ENCODE measurements around the gene EMC6. TPM values are rescaled to one million over a fixed set of nuclear protein-coding genes. Genes with fewer than 3 reads are reported as not detected.
A peak's percentile ranks its signal among the peaks of the same experiment; 100 is the strongest.

Gene EMC6
- polyA plus RNA-seq, 5 donors = 17.8 to 30.8 (median 20.5) TPM

DNA sequence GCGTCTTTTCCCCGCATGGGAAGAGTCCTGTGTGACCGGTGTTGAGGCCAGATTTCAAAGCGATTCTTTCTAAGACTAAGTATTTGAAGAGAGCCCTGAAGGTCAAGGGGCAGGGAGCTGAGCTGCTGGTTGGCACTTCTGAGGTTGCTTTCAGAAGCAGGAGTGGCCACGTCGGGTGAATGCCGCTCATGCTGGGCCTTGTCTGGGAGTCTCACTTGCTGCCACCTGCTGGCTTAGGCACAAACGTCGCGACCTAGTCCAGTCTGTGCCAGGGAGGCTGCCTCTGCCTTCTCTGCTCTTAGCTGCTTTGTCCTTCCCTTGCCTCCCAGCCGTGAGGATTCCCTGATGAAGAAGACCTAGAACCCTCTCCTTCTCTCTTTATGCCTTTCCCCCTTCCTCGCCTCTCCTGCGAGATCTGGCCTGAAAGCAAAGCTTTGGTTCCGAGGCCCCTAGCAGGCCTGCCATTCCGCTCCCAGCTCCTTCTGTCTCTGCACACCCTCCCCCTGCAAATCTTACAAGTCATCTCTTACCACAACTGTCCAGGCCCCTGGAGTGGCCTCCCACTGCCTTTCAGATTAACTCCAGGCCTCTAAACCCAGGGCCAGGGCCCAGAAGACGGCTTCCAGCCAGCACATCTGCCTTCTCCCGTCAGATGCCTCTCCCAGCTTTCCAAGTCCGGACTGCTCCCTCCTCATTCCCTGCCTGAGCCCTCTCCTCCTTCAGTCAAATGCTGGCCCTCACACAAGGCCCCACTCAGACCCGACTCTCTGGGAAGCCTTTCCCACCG lies 20.6 kb upstream of the EMC6 start:
- DNase-seq = peak in 1 of 2 donors; percentile 52

DNA sequence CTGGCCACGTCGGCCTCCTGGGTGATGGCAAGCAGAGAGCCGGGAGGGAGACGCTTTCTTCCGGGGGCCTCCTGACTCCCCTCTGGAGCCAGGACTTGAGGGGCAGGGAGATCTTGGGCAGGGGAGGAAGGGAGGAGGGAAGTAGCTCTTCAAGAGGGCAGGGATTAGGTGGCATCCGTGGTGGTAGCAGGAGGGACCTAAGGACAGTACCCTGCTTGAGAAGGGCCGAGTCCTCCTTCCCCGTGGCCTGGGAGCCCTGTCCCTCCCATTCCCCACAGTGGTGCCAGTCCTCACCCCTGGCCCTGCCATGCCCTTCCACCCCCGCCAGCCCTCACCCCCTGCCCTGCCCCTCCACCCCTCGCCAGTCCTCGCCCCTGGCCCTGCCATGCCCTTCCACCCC lies 12.8 kb upstream of the EMC6 start:
- DNase-seq = no peak

DNA sequence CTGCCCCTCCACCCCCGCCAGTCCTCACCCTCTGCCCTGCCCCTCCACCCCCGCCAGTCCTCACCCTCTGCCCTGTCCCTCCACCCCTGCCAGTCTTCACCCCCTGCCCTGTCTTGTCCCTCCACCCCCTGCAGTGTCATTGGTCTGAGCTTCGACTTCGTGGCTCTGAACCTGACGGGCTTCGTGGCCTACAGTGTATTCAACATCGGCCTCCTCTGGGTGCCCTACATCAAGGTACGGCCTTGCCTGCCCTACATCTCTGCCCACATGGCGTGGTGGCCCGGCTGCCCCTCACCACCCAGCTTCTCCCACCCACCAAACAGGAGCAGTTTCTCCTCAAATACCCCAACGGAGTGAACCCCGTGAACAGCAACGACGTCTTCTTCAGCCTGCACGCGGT lies 12.3 kb upstream of the EMC6 start:
- DNase-seq = no peak

DNA sequence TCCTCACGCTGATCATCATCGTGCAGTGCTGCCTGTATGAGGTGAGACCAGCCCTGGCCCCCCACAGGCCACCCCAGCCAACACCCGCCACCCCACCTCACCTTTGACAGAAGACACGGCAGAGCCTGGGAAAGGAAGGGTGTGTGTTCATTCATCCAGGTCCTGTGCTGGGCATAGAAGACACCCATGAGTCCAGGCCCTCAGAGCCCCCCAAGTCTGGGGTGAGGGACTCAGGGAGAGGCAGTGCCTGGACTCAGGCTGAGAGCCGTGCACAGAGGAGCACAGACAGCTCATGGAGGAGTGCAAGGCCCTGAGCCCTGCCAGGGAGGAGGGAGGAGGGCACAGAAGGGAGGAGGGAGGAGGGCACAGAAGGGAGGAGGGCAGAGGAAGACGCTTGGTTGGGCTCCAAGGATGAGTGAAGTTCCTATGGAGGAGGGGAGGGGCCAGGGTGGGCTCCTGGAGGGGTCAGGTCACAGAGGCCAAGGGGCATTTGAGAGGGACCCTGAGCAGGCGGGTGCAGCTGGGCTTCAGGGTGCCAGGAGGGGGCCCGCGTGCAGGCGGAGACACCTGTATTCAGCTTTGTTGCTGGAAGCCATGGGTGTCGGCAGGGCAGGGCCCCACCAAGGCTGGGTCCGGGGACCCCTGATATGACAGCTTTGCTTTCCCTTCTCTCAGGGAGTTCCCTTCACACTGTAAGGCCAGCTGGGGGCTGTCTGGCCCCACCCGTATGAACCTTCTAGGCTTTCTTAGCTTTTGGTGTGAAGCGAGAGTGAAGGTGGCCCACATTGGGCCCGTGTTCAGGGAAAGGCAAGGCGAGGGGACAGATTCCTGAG lies 11.6 kb upstream of the EMC6 start:
- no peak for DNase-seq

DNA sequence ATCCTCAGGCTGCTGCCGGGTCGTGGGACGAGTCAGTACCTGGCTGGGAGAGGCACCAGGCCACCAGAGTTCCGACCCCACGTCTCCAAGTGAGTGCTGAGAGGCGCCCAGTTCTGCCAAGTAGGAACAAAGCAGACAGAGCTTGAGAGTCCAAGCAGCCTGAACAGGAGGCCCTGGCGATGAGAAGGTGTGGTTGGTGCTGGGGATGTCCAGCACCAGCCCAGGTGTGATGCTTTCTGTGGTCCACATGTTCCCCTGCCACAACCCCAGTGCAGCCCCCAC lies 11.1 kb upstream of the EMC6 start:
- DNase-seq = no peak

DNA sequence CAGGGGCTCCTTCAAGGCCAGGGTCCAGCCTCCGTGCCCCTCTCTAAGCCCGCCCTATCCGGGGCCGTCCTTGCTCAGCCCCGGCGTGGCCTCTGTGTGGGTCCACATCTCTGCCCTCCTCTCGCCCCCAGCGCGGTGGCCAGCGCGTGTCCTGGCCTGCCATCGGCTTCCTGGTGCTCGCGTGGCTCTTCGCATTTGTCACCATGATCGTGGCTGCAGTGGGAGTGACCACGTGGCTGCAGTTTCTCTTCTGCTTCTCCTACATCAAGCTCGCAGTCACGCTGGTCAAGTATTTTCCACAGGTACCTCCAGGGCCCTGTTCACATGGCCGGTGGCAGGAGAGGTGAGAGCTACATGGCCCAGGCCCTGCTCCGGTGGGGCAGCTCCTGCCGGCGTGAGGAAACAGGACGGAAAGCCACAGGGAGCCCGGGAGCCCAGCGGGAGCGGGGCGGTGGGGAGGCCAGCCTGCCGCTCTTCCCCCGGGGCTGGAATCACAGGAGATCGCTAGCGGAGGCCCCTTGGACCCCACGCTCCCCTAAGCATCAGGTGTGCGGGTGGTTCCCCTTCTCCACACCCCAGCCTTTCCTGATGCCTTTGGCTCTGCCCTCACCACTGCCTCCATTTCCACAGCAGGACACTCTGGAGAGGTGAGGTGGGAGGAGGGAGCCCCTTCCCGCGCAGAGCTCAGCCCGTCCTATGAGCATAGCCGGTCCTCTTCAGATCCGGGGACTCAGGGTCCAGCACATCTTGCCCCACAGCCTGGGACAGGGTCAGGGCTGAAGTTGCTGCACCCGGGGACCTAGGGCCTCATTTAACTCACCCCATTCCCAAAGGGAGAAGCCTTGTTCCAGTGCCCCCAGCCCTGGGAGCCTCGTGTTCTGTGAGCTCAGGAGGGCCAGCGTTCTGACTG lies 10.5 kb upstream of the EMC6 start:
- no peak for DNase-seq

DNA sequence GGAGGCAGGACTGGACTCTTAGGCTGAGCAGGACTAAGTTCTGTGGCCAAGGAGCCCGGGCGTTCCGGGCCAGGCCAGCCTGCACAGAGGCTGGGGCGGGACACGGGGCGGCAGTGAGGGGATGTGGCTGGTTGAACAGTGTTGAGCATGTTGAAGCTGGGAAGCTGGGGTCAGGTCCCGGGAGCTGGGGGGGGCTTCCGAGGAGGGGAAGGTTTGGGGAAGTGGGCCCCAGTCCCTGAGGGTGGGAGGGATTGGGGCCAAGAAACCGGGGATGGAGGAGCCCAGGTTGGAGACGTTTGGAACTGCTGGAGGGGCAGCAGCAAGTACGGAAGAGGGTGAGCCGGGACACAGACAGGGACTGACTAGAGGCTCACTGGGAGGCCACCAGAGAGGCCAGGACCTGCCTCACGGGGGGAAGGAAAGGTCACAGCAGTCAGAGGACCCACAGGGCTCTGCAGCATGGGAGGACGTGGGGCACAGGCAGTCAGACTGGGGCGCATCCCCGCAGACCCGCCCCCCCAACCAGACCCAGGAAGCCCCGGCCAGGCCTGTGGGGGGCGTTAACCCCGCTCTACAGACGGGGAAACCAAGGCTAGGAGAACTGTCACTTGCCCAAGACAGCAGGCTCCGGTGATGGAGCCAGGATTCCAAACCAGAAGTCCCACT lies 9.7 kb upstream of the EMC6 start:
- no peak for DNase-seq

DNA sequence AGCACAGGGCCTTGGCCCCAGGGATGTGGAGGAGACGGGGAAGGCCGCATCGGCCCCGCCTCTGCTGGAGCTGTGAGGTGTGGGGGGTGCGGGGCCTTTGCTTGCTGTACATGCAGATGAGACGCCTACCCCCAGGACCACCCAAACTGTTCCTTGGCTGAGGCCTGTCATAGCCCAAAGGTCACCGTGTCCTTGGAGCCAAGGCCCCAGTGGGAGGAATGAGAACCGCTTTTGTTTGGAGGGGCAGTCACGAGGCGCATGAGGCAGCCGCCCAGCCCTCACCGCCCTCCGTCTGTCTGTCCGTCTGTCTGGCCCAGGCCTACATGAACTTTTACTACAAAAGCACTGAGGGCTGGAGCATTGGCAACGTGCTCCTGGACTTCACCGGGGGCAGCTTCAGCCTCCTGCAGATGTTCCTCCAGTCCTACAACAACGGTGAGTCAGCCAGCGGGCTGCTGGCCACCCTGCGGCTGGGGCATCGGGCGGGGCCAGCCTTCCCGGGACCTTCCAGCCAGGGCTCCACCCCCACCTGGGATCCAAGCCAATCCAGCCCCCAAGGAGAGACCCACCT lies 9.0 kb upstream of the EMC6 start:
- peak in 1 of 2 donors; percentile 27 for DNase-seq

DNA sequence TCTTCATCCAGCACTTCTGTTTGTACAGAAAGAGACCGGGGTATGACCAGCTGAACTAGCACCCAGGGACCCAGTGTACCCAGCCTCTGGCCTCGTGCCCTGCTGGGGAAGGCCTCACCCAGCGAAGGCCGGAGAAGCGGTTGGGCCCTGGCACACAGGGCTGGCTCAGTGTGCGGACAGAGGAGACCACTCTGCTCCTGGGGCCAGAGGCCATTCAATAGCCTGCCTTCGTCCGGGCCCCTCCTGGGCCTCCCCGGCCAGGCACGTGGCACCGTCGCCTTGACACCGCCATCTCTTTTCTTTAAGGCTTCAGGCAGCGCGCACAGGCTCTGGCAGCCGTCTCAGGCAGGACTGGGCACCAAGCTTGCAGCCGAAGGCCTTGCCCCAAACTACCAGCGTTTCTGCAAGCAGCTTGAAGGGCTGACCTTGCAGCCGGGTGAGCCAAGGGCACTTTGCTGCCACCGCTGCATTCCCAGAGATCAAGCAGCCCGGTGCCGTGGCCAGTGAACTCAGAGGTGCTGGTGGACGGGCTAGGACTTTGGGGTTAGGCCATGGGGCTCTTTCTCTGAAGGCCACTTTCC lies 8.2 kb upstream of the EMC6 start:
- no peak for DNase-seq

DNA sequence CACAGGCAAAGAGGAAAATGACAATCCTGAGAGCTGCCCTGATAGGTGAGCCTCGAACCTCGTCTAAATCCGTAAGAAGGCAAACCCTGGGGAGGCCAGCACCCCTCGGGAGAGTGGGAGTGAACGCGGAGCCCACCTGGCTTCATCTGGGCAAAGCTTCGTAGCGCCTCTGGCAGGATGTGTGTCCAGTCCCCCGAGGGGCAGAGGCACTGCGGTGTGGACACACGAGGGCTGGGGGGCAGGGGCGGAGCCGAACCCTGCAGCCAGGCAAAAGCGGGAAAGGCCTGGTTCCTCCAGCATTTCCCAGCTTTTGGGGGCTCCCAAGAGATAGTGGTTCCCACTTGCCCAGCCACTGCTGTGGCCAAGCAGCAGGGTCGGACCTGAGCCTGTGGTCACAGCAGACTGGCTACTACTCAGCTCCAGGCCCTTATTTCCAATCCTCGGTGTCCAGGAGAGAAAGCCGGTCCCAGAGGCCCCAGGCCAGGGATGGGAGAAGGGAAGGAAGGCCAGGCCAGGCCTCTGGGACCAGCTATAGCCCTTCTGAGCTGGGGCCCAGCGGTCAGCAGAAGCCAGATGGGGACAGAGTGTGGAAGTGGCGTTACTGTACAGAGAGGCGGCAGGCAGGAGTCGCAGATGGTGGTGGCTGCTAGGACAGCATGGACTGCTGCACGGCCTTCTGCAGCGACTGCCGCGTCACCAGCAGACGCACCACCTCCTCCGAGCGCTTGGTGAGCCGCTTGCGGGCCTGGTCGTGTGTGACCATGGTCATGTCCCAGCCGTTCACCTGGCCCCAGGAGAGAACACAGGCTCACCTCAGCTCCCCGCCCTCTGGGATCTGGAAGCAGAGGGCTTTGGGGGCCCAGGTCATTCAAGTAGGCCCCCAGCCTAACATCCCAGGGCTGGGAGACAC lies 5.3 kb upstream of the EMC6 start:
- no peak for DNase-seq

DNA sequence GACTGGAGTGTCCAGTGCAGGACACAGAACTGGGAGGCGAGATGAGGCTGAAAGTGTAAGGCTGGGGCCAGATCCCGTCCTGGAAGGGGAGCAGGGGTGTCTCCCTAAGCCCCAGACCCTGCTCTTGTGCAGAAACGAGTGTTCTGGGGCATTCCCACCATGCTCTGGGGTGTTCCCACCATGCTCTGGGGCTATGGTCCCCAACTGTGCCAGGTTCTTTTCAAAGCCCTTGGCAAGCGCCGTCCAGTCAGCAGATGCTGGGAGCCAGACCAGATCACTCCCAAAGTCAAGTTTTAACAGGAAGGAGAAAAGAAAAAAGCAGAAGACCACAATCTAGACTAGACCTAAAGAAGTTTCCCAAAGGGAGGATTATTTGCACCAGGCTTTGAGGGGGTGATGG lies 2.8 kb upstream of the EMC6 start:
- no peak for DNase-seq

DNA sequence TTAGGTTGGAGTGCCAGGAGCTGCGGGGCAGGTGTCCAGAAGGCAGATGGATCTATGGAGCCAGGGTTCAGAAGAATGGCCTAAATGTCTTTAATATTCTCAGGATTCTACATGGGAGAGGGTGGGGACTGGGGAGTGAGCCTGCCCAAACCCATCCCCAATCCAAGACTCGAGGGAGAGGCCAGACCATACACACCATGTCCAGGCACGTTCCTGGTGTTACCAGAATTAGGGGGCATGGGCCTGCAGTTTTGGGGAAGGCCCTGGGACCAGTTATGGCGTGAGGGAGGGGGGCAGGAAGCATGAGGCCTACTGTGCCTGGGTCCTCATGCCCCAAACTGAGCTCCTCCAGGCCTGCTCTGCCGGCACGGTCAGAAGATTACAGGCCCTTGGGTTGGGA lies 2.1 kb upstream of the EMC6 start:
- no peak for DNase-seq

DNA sequence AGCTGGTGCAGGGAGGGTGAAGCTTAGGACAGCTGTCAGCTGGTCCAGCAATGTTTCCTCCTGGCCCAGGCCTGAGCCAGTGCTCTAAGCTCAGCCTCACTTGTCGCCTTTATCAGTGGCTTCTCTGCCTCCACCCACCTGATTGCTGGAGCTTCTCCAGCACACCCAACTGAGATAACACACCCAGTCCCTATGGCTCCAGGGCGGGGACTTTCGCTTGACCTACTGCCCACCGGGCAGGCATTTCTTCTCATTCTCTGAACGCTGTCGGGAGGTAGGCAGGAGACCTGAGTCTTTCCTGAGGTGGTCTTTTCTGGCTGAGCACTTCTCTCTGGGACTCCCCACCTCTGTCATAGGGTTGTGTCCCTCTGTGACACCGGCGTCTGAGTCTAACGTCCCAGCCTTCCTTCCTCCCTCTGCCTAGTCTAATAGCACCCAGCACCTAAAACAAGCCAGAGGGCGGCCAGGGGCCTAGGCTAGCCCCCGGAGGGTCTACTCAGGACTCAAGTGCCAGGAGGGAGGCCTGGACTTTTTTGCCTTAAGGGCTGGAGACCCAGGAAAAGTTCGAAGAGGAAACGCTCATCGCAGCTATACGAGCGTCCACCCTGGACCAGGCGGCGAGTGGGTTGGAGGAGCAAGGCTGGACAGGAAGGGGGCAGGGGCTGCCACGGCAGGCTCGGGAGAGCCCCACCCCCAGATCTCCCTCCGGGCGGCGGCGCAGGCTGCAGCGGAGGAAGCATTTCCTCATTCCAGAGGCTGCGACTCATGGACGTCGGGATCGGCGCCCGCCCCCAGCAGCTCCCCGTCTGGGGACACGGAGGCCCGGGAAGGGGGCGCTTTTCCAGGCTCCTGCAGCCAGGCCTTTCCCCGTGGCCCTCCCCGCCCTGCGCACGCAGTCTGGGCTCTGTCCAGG lies 990 bp upstream of the EMC6 start:
- peak; percentile 87 to 90 for DNase-seq

DNA sequence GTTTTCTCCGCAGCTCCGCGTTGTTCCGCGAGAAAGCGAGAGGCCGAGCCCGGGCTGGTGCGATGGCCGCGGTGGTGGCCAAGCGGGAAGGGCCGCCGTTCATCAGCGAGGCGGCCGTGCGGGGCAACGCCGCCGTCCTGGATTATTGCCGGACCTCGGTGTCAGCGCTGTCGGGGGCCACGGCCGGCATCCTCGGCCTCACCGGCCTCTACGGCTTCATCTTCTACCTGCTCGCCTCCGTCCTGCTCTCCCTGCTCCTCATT lies 404 bp downstream of the EMC6 start:
- DNase-seq = no peak

DNA sequence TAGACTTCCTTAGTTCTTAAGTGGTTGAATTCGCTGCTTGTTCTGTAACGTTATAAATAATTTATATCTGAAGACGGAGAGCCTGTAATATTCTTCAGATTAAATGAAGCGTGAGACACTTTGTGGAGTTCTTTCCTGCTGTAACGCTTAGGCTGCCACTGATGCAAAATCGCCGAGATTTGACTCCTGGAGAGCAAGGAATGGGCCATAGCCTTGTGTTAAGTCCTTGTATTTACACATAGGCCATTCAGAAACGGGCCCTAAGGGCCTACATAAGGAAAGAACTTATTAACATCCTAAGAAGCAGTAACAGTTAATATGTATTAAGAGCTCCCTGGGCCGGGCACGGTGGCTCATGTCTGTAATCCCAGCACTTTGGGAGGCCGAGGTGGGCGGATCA lies 936 bp downstream of the EMC6 start:
- no peak for DNase-seq

DNA sequence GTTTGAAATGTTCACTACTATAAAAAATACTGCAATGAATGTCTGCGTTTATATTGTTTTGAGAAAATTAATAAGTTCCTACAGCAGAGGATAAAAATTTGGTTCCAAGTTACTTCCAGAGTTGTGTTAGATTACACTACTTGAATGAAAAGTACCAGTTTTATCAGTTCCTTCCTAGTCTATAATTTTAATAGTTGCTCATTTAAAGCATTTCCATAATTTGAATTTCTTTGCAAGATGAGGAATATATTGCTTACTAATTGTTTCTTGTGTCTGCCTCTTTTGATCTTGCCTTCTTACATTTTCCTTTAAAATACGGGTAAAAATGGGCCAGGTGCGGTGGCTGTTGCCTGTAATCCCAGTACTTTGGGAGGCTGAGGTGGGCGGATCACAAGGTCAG lies 4.0 kb downstream of the EMC6 start:
- DNase-seq = no peak

DNA sequence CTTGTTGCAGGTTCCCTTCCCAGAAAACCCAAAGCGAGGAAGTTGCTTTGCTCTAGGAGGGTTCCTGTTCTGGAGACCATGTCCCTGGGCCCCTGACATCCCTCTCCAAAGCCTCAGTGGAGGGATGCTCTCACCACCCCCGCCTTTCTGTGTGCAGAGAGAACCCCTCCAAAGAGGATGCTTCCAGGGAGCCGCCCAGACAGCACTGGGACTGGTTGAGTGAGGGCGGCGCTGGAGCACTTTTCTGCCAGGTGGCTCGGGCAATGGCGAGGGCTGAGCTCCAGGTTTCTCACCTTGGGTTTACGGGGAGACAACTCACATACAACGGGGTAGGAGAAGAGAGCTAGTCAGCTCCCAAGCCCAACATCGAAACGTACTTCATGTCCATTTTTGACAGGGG lies 7.3 kb downstream of the EMC6 start:
- DNase-seq = no peak

DNA sequence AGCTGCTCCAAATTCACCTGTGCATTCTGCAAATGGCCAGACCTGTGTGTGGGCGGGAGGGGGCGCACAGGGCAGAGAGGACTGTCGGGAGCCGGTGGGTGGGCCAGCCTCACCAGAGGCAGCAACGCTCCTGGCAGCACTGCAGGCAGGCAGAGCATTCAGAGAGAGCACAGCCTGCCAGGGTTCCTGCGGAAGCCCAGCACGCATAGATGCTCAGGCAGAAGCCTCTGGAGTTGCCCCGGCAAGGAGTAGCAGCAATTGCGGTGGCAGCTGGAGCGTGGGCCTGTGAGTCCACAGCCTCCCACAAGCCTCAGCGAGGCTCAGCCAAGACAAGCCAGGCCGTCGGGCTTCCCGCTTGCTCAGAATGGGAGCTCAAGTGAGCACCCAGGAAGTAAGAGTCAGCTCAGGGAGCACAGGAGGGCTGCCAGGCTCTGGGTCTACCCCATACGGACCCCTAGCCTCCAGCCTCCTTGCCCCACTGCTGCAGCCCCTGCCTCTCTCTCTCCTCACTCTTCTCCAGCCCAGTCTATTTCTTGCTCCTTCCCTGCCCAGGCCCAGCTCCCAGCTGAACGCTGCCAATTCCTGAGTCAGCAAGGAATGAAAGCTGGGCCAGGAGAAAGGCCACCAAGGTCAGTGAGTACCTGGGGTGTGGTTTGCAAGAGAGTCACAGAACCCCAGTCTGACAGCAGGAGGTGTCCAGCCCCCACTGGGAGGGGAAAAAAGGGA lies 9.6 kb downstream of the EMC6 start:
- no peak for DNase-seq
